NCI-H2227 treated with DMSO at 0.1 percent for 48 hours (cell line): ENCODE measurements around the gene WARS2.
A peak's percentile ranks its signal among the peaks of the same experiment; 100 is the strongest.
"Not testable (repeated sequence)": the region's sequence is repeated elsewhere in the genome, so short reads cannot be mapped to it uniquely, and the experiment has no call there.

Source experiments
- DNase-seq: peaks from one replicate; lab custom pipeline; 2025; lab: John Stamatoyannopoulos, UW

Gene WARS2

GRCh38 chr1:119140177-119141019, at the start of gene WARS2:
WARS2 (minus strand) TSS chr1:119140653; CDS start chr1:119140644, 9 bp downstream.
- peak; percentile 99 for DNase-seq

GRCh38 chr1:119188926-119189325, 48.5 kb upstream of the WARS2 start:
- DNase-seq: no peak

- DNase-seq: no peak
Measured at GRCh38 chr1:119187416-119187815, 47.0 kb upstream of the WARS2 start.

GRCh38 chr1:119186471-119186870, 46.0 kb upstream of the WARS2 start:
- no peak for DNase-seq

GRCh38 chr1:119184972-119185371, 44.5 kb upstream of the WARS2 start:
- no peak for DNase-seq

GRCh38 chr1:119181218-119181617, 40.8 kb upstream of the WARS2 start:
- DNase-seq: no peak

- DNase-seq: no peak
Measured at GRCh38 chr1:119179051-119179450, 38.6 kb upstream of the WARS2 start.

GRCh38 chr1:119172927-119173326, 32.5 kb upstream of the WARS2 start:
- not testable (repeated sequence) for DNase-seq

- DNase-seq: not testable (repeated sequence)
Measured at GRCh38 chr1:119171381-119172010, 31.0 kb upstream of the WARS2 start.

- DNase-seq: no peak
Measured at GRCh38 chr1:119163396-119163795, 22.9 kb upstream of the WARS2 start.

- DNase-seq: no peak
Measured at GRCh38 chr1:119160866-119161265, 20.4 kb upstream of the WARS2 start.

GRCh38 chr1:119160409-119160808, 20.0 kb upstream of the WARS2 start:
- DNase-seq: no peak

GRCh38 chr1:119159966-119160365, 19.5 kb upstream of the WARS2 start:
- DNase-seq: no peak

- DNase-seq: no peak
Measured at GRCh38 chr1:119159111-119159510, 18.7 kb upstream of the WARS2 start.

- not testable (repeated sequence) for DNase-seq
Measured at GRCh38 chr1:119156761-119157160, 16.3 kb upstream of the WARS2 start.

GRCh38 chr1:119155069-119155468, 14.6 kb upstream of the WARS2 start:
- not testable (repeated sequence) for DNase-seq

- DNase-seq: no peak
Measured at GRCh38 chr1:119150150-119150549, 9.7 kb upstream of the WARS2 start.

- no peak for DNase-seq
Measured at GRCh38 chr1:119147661-119148090, 7.2 kb upstream of the WARS2 start.

GRCh38 chr1:119146466-119146865, 6.0 kb upstream of the WARS2 start:
- DNase-seq: no peak

- no peak for DNase-seq
Measured at GRCh38 chr1:119144813-119145212, 4.4 kb upstream of the WARS2 start.

- no peak for DNase-seq
Measured at GRCh38 chr1:119143706-119144105, 3.3 kb upstream of the WARS2 start.

GRCh38 chr1:119141660-119142059, 1.2 kb upstream of the WARS2 start:
- no peak for DNase-seq

- no peak for DNase-seq
Measured at GRCh38 chr1:119141020-119141424, 569 bp upstream of the WARS2 start.

- no peak for DNase-seq
Measured at GRCh38 chr1:119139857-119140176, 636 bp downstream of the WARS2 start.
